WTC11 (cell line): ENCODE results near the gene TMEM185A. TPM values are rescaled to one million over a fixed set of nuclear protein-coding genes. Genes with fewer than 3 reads are reported as not detected.

Experiments
- ATAC-seq: fragments of 200-7000 bp; cut with Tn5 transposase; 2 replicates; pipeline ENCODE4 v1.10.0; 2021; ENCODE audit warnings: mild to moderate bottlenecking, moderate library complexity
- CTCF ChIA-PET: fragments of 300-600 bp; sonication (Branson Sonifier 250); formaldehyde crosslinking; loops from one replicate; lab custom pipeline; 2021; ENCODE audit warnings: antibody characterized with exemption; lab: Charles Lee
- POLR2A ChIA-PET: fragments of 350-600 bp; sonication (Branson Sonifier 250); formaldehyde crosslinking; loops from one replicate; lab custom pipeline; 2021; ENCODE audit warnings: antibody characterized with exemption; lab: Charles Lee
- DNase-seq: peaks from one replicate; pipeline ENCODE4 v3.0.0; 2021; ENCODE audit warnings: low spot score
- H3K27ac Mint-ChIP-seq: 2 replicates; pipeline ENCODE4 v1.8.0; 2021; ENCODE audit warnings: mixed read lengths
- H3K27me3 Mint-ChIP-seq: 2 replicates; pipeline ENCODE4 v1.8.0; 2021; ENCODE audit warnings: low read depth, mild to moderate bottlenecking, moderate library complexity, mixed read lengths
- H3K36me3 Mint-ChIP-seq: 2 replicates; pipeline ENCODE4 v1.8.0; 2021; ENCODE audit warnings: mixed read lengths
- H3K4me1 Mint-ChIP-seq: 2 replicates; pipeline ENCODE4 v1.8.0; 2022; ENCODE audit warnings: mixed read lengths
- H3K4me3 Mint-ChIP-seq: 2 replicates; pipeline ENCODE4 v1.8.0; 2021; ENCODE audit warnings: mild to moderate bottlenecking, moderate library complexity, mixed read lengths
- H3K9me3 Mint-ChIP-seq: 2 replicates; pipeline ENCODE4 v1.8.0; 2021; ENCODE audit warnings: mixed read lengths
- AR ChIP-seq: fragments of 250-450 bp; sonication (Bioruptor Pico); IDR thresholded peaks from 2 replicates; pipeline ENCODE4 v1.9.0; 2021; ENCODE audit warnings: mild to moderate bottlenecking
- E2F4 ChIP-seq: sonication (generic); formaldehyde crosslinking; IDR thresholded peaks from 2 replicates; pipeline ENCODE4 v1.8.1; 2022; ENCODE audit warnings: low read depth, mild to moderate bottlenecking, moderate library complexity, missing genetic modification reagents, borderline replicate concordance
- ESRRA ChIP-seq: sonication (generic); formaldehyde crosslinking; IDR thresholded peaks from 2 replicates; pipeline ENCODE4 v1.8.1; 2022; ENCODE audit warnings: mild to moderate bottlenecking, missing genetic modification reagents, borderline replicate concordance
- FOXK1 ChIP-seq: sonication (generic); formaldehyde crosslinking; IDR thresholded peaks from 2 replicates; pipeline ENCODE4 v1.8.0; 2022; ENCODE audit warnings: mild to moderate bottlenecking, moderate library complexity, missing genetic modification reagents
- HMGA2 ChIP-seq: fragments of 250-450 bp; sonication (Bioruptor Pico); IDR thresholded peaks from 2 replicates; pipeline ENCODE4 v1.4.0; 2021; ENCODE audit warnings: mild to moderate bottlenecking, moderate library complexity
- KAT7 ChIP-seq: sonication (generic); formaldehyde crosslinking; IDR thresholded peaks from 2 replicates; pipeline ENCODE4 v1.8.1; 2023; ENCODE audit warnings: missing genetic modification reagents, mild to moderate bottlenecking, borderline replicate concordance
- MXD4 ChIP-seq: fragments of 250-450 bp; sonication (Bioruptor Pico); IDR thresholded peaks from 2 replicates; pipeline ENCODE4 v1.8.0; 2021; ENCODE audit warnings: mild to moderate bottlenecking, moderate library complexity, borderline replicate concordance
- MYBL2 ChIP-seq: sonication (generic); formaldehyde crosslinking; IDR thresholded peaks from 2 replicates; pipeline ENCODE4 v1.8.1; 2023; ENCODE audit warnings: mild to moderate bottlenecking, moderate library complexity, missing genetic modification reagents
- NFATC4 ChIP-seq: fragments of 250-450 bp; sonication (Bioruptor Pico); IDR thresholded peaks from 2 replicates; pipeline ENCODE4 v1.9.0; 2021; ENCODE audit warnings: mild to moderate bottlenecking
- RELA ChIP-seq: sonication (generic); formaldehyde crosslinking; IDR thresholded peaks from 2 replicates; pipeline ENCODE4 v1.8.1; 2022; ENCODE audit warnings: missing genetic modification reagents, mild to moderate bottlenecking, borderline replicate concordance
- SP1 ChIP-seq: sonication (generic); formaldehyde crosslinking; conservative IDR thresholded peaks from 2 replicates; pipeline ENCODE4 v1.8.1; 2022; ENCODE audit warnings: missing genetic modification reagents
- ZNF121 ChIP-seq: sonication (generic); formaldehyde crosslinking; IDR thresholded peaks from 2 replicates; pipeline ENCODE4 v1.8.0; 2023; ENCODE audit warnings: missing genetic modification reagents
- ZNF138 ChIP-seq: sonication (generic); formaldehyde crosslinking; conservative IDR thresholded peaks from 2 replicates; pipeline ENCODE4 v1.8.1; 2022; ENCODE audit warnings: mild to moderate bottlenecking, moderate library complexity, missing genetic modification reagents
- ZNF416 ChIP-seq: fragments of 250-450 bp; sonication (Bioruptor Pico); IDR thresholded peaks from 2 replicates; pipeline ENCODE4 v1.9.0; 2021; ENCODE audit warnings: mild to moderate bottlenecking, inconsistent platforms
- ZNF423 ChIP-seq: fragments of 250-450 bp; sonication (Bioruptor Pico); IDR thresholded peaks from 2 replicates; pipeline ENCODE4 v2.1.2; 2022; ENCODE audit warnings: mild to moderate bottlenecking, moderate library complexity
- ZNF532 ChIP-seq: fragments of 250-450 bp; sonication (Bioruptor Pico); IDR thresholded peaks from 2 replicates; pipeline ENCODE4 v1.9.0; 2021; ENCODE audit warnings: mild to moderate bottlenecking, borderline replicate concordance
- total RNA-seq: library from RNA; stranded (reverse); gene quantifications from 3 replicates; pipeline ENCODE4 v1.2.3, GENCODE V29; 2021
- TF ChIP-seq, protein P1 (sequence below): fragments of 250-450 bp; sonication (Bioruptor Pico); IDR thresholded peaks from 2 replicates; pipeline ENCODE4 v2.1.2; 2022; ENCODE audit warnings: mild to moderate bottlenecking, moderate library complexity
- TF ChIP-seq, protein P2 (sequence below): sonication (generic); formaldehyde crosslinking; IDR thresholded peaks from 2 replicates; pipeline ENCODE4 v1.8.1; 2023; ENCODE audit warnings: mild to moderate bottlenecking, missing genetic modification reagents, borderline replicate concordance

Gene TMEM185A
- total RNA-seq, 1 experiment from 2014 or later: 20.2 TPM

- TF ChIP-seq MXD4 (CRISPR knock-in tag) (no peak), AR (CRISPR knock-in tag) (no peak), MYBL2 (CRISPR knock-in tag) (no peak), SP1 (CRISPR knock-in tag) (no peak), KAT7 (CRISPR knock-in tag) (no peak), ZNF138 (CRISPR knock-in tag) (no peak), FOXK1 (CRISPR knock-in tag) (no peak), ZNF532 (CRISPR knock-in tag) (no peak), ZNF121 (CRISPR knock-in tag) (no peak), ZNF416 (CRISPR knock-in tag) (no peak), ESRRA (CRISPR knock-in tag) (no peak), RELA (CRISPR knock-in tag) (no peak), HMGA2 (CRISPR knock-in tag) (no peak), ZNF423 (CRISPR knock-in tag) (no peak), NFATC4 (CRISPR knock-in tag) (no peak), E2F4 (CRISPR knock-in tag) (no peak)
- TF ChIP-seq, protein P1, sequence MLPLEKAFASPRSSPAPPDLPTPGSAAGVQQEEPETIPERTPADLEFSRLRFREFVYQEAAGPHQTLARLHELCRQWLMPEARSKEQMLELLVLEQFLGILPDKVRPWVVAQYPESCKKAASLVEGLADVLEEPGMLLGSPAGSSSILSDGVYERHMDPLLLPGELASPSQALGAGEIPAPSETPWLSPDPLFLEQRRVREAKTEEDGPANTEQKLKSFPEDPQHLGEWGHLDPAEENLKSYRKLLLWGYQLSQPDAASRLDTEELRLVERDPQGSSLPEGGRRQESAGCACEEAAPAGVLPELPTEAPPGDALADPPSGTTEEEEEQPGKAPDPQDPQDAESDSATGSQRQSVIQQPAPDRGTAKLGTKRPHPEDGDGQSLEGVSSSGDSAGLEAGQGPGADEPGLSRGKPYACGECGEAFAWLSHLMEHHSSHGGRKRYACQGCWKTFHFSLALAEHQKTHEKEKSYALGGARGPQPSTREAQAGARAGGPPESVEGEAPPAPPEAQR (CRISPR knock-in tag): no peak
- TF ChIP-seq, protein P2, sequence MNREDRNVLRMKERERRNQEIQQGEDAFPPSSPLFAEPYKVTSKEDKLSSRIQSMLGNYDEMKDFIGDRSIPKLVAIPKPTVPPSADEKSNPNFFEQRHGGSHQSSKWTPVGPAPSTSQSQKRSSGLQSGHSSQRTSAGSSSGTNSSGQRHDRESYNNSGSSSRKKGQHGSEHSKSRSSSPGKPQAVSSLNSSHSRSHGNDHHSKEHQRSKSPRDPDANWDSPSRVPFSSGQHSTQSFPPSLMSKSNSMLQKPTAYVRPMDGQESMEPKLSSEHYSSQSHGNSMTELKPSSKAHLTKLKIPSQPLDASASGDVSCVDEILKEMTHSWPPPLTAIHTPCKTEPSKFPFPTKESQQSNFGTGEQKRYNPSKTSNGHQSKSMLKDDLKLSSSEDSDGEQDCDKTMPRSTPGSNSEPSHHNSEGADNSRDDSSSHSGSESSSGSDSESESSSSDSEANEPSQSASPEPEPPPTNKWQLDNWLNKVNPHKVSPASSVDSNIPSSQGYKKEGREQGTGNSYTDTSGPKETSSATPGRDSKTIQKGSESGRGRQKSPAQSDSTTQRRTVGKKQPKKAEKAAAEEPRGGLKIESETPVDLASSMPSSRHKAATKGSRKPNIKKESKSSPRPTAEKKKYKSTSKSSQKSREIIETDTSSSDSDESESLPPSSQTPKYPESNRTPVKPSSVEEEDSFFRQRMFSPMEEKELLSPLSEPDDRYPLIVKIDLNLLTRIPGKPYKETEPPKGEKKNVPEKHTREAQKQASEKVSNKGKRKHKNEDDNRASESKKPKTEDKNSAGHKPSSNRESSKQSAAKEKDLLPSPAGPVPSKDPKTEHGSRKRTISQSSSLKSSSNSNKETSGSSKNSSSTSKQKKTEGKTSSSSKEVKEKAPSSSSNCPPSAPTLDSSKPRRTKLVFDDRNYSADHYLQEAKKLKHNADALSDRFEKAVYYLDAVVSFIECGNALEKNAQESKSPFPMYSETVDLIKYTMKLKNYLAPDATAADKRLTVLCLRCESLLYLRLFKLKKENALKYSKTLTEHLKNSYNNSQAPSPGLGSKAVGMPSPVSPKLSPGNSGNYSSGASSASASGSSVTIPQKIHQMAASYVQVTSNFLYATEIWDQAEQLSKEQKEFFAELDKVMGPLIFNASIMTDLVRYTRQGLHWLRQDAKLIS: no peak
- ATAC-seq: peak; percentile 71
Observed at GRCh38 chrX:149648932-149649331, 17.3 kb upstream of the TMEM185A start.

More at GRCh38 chrX:149648932-149649331, 17.3 kb upstream of the TMEM185A start:
- 0 out of 2 replicates have a peak, but pooled peaks cover 4% of the 10 kb centered on the region for H3K9me3 Mint-ChIP-seq
- ChIA-PET POLR2A (no interaction called here), CTCF (no interaction called here)
- no peaks in the 10 kb centered on the region for H3K36me3 Mint-ChIP-seq
- peaks cover 5% of the 10 kb centered on the region; the same call in 1 of the 2 replicates for H3K27me3 Mint-ChIP-seq
- DNase-seq: peak; percentile 17
- H3K27ac Mint-ChIP-seq: no peak overlapping the region
- no peaks in the 10 kb centered on the region for H3K4me1 Mint-ChIP-seq
- H3K4me3 Mint-ChIP-seq: no peak overlapping the region
